ENCODE measurements around the gene OR2J2. TPM values are rescaled to one million over a fixed set of nuclear protein-coding genes. Genes with fewer than 3 reads are reported as not detected.
"Not testable (repeated sequence)": the region's sequence is repeated elsewhere in the genome, so short reads cannot be mapped to it uniquely, and the experiment has no call there.

The OR2J2 gene
- total RNA-seq, 2 experiments from 2014 or later = not detected

- H3K27me3 Mint-ChIP-seq = peaks cover 40% of the 10 kb centered on the region
- POLR2A ChIA-PET; H3K4me1 Mint-ChIP-seq; ATAC-seq; H3K27ac Mint-ChIP-seq; DNase-seq; H3K9me3 Mint-ChIP-seq (ENCODE audit: low read depth); H3K4me3 Mint-ChIP-seq; intact Hi-C loops (cut with DNase I, micrococcal nuclease); CTCF ChIA-PET; H3K36me3 Mint-ChIP-seq (ENCODE audit: low read depth): not testable (repeated sequence)
These were observed 10.8 kb upstream of the OR2J2 start for GRCh38 chr6:29159922-29160321.

- H3K4me1 Mint-ChIP-seq; H3K4me3 Mint-ChIP-seq; H3K9me3 Mint-ChIP-seq (ENCODE audit: low read depth); H3K27ac Mint-ChIP-seq; POLR2A ChIA-PET; intact Hi-C loops (cut with DNase I, micrococcal nuclease); DNase-seq; CTCF ChIA-PET; ATAC-seq; H3K36me3 Mint-ChIP-seq (ENCODE audit: low read depth): not testable (repeated sequence)
- peaks cover 28% of the 10 kb centered on the region for H3K27me3 Mint-ChIP-seq
These were observed 5.1 kb upstream of the OR2J2 start for GRCh38 chr6:29165571-29165970.

- DNase-seq (no peak), ATAC-seq (no peak)
- no peaks in the 10 kb centered on the region for H3K9me3 Mint-ChIP-seq (ENCODE audit: low read depth)
- POLR2A ChIA-PET = no interaction called here
- no peak overlapping the region for H3K4me3 Mint-ChIP-seq
- peaks cover 13% of the 10 kb centered on the region for H3K27me3 Mint-ChIP-seq
- intact Hi-C loops (cut with DNase I, micrococcal nuclease) = no loop called here
- no peaks in the 10 kb centered on the region for H3K4me1 Mint-ChIP-seq
- no peaks in the 10 kb centered on the region for H3K36me3 Mint-ChIP-seq (ENCODE audit: low read depth)
- no peak overlapping the region for H3K27ac Mint-ChIP-seq
- CTCF ChIA-PET = interaction anchor here (0.6 to 1.0 kb wide), 3 partner anchors 12 to 1517 kb away, joined by 3 read pairs; no protein-coding TSS in a partner anchor
These were observed 1.0 kb downstream of the OR2J2 start for GRCh38 chr6:29171736-29172135.

- H3K9me3 Mint-ChIP-seq (ENCODE audit: low read depth) = peaks cover under 1% of the 10 kb centered on the region
- ChIA-PET CTCF (interaction anchor here (0.6 to 1.3 kb wide), 2 partner anchors 12 to 30 kb away, joined by 3 read pairs; no protein-coding TSS in a partner anchor), POLR2A (no interaction called here)
- no peak overlapping the region for H3K4me3 Mint-ChIP-seq
- H3K4me1 Mint-ChIP-seq = no peaks in the 10 kb centered on the region
- no peak for ATAC-seq
- DNase-seq = no peak
- H3K27me3 Mint-ChIP-seq = peaks cover 27% of the 10 kb centered on the region
- no peak overlapping the region for H3K27ac Mint-ChIP-seq
- intact Hi-C loops (cut with DNase I, micrococcal nuclease) = no loop called here
- H3K36me3 Mint-ChIP-seq (ENCODE audit: low read depth) = no peaks in the 10 kb centered on the region
These were observed 12.9 kb downstream of the OR2J2 start for GRCh38 chr6:29183594-29183993.

GRCh38 chr6:29188659-29189058 is 18.0 kb downstream of the OR2J2 start:
- CTCF ChIA-PET; ATAC-seq; H3K36me3 Mint-ChIP-seq (ENCODE audit: low read depth); POLR2A ChIA-PET; H3K27ac Mint-ChIP-seq; intact Hi-C loops (cut with DNase I, micrococcal nuclease); H3K4me1 Mint-ChIP-seq; DNase-seq; H3K4me3 Mint-ChIP-seq: not testable (repeated sequence)
- H3K9me3 Mint-ChIP-seq (ENCODE audit: low read depth) = peaks cover 19% of the 10 kb centered on the region
- H3K27me3 Mint-ChIP-seq = peaks cover 29% of the 10 kb centered on the region

GRCh38 chr6:29200767-29201662 is 30.3 kb downstream of the OR2J2 start:
- Mint-ChIP-seq H3K9me3 (ENCODE audit: low read depth) (no peaks in the 10 kb centered on the region), H3K27me3 (peaks cover 8% of the 10 kb centered on the region), H3K4me3 (no peak overlapping the region), H3K36me3 (ENCODE audit: low read depth) (no peaks in the 10 kb centered on the region), H3K27ac (no peak overlapping the region), H3K4me1 (no peaks in the 10 kb centered on the region)
- ChIA-PET CTCF (no interaction called here), POLR2A (no interaction called here)
- DNase-seq (no peak), ATAC-seq (no peak)
- intact Hi-C loops (cut with DNase I, micrococcal nuclease) = no loop called here

- intact Hi-C loops (cut with DNase I, micrococcal nuclease) = no loop called here
These were observed 31.3 kb downstream of the OR2J2 start for GRCh38 chr6:29201966-29202365.

GRCh38 chr6:29211488-29211887 is 40.8 kb downstream of the OR2J2 start:
- peaks cover 31% of the 10 kb centered on the region for H3K27me3 Mint-ChIP-seq
- ChIA-PET CTCF (no interaction called here), POLR2A (no interaction called here)
- no peaks in the 10 kb centered on the region for H3K9me3 Mint-ChIP-seq (ENCODE audit: low read depth)
- H3K4me1 Mint-ChIP-seq = no peaks in the 10 kb centered on the region
- intact Hi-C loops (cut with DNase I, micrococcal nuclease) = no loop called here
- H3K36me3 Mint-ChIP-seq (ENCODE audit: low read depth) = no peaks in the 10 kb centered on the region
- DNase-seq (no peak), ATAC-seq (no peak)
- H3K4me3 Mint-ChIP-seq = no peak overlapping the region
- no peak overlapping the region for H3K27ac Mint-ChIP-seq

More at GRCh38 chr6:29201966-29202365, 31.3 kb downstream of the OR2J2 start:
- POLR2A ChIA-PET = no interaction called here
- CTCF ChIA-PET = no interaction called here
- Mint-ChIP-seq H3K36me3 (ENCODE audit: low read depth) (no peaks in the 10 kb centered on the region), H3K27me3 (peaks cover 8% of the 10 kb centered on the region), H3K9me3 (ENCODE audit: low read depth) (no peaks in the 10 kb centered on the region), H3K4me3 (no peak overlapping the region), H3K27ac (no peak overlapping the region), H3K4me1 (no peaks in the 10 kb centered on the region)
- no peak for ATAC-seq
- no peak for DNase-seq

GRCh38 chr6:29216528-29216927 is 45.8 kb downstream of the OR2J2 start:
- ChIA-PET POLR2A (no interaction called here), CTCF (interaction anchor here (0.6 kb wide), 1 partner anchor 158 kb away, joined by 3 read pairs; the partner anchor contains the start of gene OR12D3)
- Mint-ChIP-seq H3K9me3 (ENCODE audit: low read depth) (no peaks in the 10 kb centered on the region), H3K4me1 (no peaks in the 10 kb centered on the region), H3K36me3 (ENCODE audit: low read depth) (no peaks in the 10 kb centered on the region), H3K27me3 (peaks cover 28% of the 10 kb centered on the region), H3K4me3 (no peak overlapping the region), H3K27ac (no peak overlapping the region)
- intact Hi-C loops (cut with DNase I, micrococcal nuclease) = no loop called here
- ATAC-seq = no peak
- DNase-seq = no peak

- CTCF ChIA-PET = not testable (repeated sequence)
These were observed 46.5 kb downstream of the OR2J2 start for GRCh38 chr6:29217242-29217641.

GRCh38 chr6:29218056-29218455 is 47.3 kb downstream of the OR2J2 start:
- intact Hi-C loops (cut with DNase I, micrococcal nuclease); DNase-seq; H3K27ac Mint-ChIP-seq; CTCF ChIA-PET; POLR2A ChIA-PET; H3K4me1 Mint-ChIP-seq; H3K4me3 Mint-ChIP-seq; H3K9me3 Mint-ChIP-seq (ENCODE audit: low read depth); H3K36me3 Mint-ChIP-seq (ENCODE audit: low read depth); ATAC-seq: not testable (repeated sequence)
- H3K27me3 Mint-ChIP-seq = peaks cover 27% of the 10 kb centered on the region

More at GRCh38 chr6:29217242-29217641, 46.5 kb downstream of the OR2J2 start:
- DNase-seq; intact Hi-C loops (cut with DNase I, micrococcal nuclease); H3K4me3 Mint-ChIP-seq; POLR2A ChIA-PET; H3K36me3 Mint-ChIP-seq (ENCODE audit: low read depth); H3K27ac Mint-ChIP-seq; H3K9me3 Mint-ChIP-seq (ENCODE audit: low read depth); ATAC-seq; H3K4me1 Mint-ChIP-seq: not testable (repeated sequence)
- peaks cover 28% of the 10 kb centered on the region for H3K27me3 Mint-ChIP-seq
